GM10248 (cell line): Measurements from ENCODE around the gene PNMT.

Experiments
- CTCF ChIA-PET: fragments of 300-600 bp; sonication (Branson Sonifier 250); formaldehyde crosslinking; extraction: SDS; loops from one replicate; lab custom pipeline; 2021; ENCODE audit warnings: antibody characterized with exemption; lab: Yijun Ruan, JAX
- POLR2A ChIA-PET: fragments of 350-650 bp; sonication (Branson Sonifier 250); formaldehyde crosslinking; extraction: SDS; loops from one replicate; lab custom pipeline; 2020; ENCODE audit warnings: antibody characterized with exemption; lab: Yijun Ruan, JAX
- DNase-seq: peaks from one replicate; pipeline ENCODE4 v3.0.0; 2012; ENCODE audit errors: extremely low spot score
- TF ChIP-seq, protein P1 (sequence below): IDR thresholded peaks from 2 replicates; pipeline ENCODE4 v1.5.1; 2012; ENCODE audit warnings: mild to moderate bottlenecking, low read depth; ENCODE audit errors: extremely low read depth, missing control alignments, control extremely low read depth

PNMT gene

GRCh38 chr17:39658346-39658745 lies 9.9 kb upstream of the PNMT start:
- CTCF ChIA-PET, result interaction anchor here (2.2 kb wide), 1 partner anchor 37 kb away, joined by 10 read pairs; no protein-coding TSS in a partner anchor
- POLR2A ChIA-PET, result no interaction called here
- no peak for DNase-seq
- TF ChIP-seq, protein P1, sequence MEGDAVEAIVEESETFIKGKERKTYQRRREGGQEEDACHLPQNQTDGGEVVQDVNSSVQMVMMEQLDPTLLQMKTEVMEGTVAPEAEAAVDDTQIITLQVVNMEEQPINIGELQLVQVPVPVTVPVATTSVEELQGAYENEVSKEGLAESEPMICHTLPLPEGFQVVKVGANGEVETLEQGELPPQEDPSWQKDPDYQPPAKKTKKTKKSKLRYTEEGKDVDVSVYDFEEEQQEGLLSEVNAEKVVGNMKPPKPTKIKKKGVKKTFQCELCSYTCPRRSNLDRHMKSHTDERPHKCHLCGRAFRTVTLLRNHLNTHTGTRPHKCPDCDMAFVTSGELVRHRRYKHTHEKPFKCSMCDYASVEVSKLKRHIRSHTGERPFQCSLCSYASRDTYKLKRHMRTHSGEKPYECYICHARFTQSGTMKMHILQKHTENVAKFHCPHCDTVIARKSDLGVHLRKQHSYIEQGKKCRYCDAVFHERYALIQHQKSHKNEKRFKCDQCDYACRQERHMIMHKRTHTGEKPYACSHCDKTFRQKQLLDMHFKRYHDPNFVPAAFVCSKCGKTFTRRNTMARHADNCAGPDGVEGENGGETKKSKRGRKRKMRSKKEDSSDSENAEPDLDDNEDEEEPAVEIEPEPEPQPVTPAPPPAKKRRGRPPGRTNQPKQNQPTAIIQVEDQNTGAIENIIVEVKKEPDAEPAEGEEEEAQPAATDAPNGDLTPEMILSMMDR, result no peak

DNA sequence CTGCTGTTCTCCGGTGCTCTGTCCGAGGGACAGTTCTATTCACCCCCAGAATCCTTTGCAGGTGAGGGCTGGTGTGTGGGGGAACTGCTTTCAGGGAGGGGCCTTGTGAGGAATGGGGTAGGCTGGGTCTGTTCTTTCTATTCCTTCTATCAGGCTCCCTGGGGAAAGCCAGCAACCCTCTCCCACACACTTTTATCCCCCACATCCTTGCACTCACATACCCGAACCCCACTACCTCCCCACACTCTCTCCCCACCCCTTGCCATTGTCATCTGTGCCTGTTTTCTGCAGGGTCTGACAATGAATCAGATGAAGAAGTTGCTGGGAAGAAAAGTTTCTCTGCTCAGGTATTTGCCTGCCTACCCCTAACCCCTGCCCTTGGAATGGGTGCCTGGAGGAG lies 9.5 kb upstream of the PNMT start:
- no peak for DNase-seq
- CTCF ChIA-PET, result interaction anchor here (2.2 kb wide), 1 partner anchor 37 kb away, joined by 10 read pairs; no protein-coding TSS in a partner anchor
- TF ChIP-seq, protein P1, result no peak
- POLR2A ChIA-PET, result no interaction called here

DNA sequence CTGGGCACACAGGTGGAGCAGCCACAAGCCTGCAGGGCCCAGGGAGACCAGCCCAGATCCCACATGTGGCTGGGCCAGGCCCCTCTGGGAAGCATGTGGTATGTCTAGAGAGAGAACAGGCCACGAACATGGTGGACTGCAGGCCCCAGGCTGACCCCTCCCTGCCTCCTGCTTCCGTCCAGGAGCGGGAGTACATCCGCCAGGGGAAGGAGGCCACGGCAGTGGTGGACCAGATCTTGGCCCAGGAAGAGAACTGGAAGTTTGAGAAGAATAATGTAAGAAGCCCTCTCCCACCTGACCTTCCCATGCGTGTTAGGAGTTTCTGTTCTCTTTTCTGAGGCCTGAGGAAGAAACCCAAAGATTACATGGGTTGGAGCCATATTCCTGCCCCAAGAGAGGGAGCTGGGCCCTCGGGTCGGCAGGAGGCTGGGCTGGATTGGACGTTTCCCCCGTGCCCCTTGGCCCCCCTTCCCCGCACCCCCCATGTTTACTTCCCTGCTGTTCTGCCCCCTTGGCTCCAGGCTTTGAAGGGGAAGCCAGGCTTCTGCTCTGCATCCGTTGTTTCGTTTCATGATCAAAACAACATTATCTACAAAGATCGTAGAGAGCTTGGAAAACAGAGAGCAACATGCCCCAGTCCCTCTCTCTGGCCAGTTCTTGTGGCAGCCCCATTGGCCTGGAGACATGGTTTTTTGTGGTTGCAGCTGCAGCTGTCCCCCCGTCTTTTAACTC lies 8.8 kb upstream of the PNMT start:
- DNase-seq, result peak; percentile 56
- CTCF ChIA-PET, result interaction anchor here (1.1 to 1.5 kb wide), 4 partner anchors 9 to 37 kb away, joined by 3 to 7 read pairs (median 6); no protein-coding TSS in a partner anchor
- POLR2A ChIA-PET, result interaction anchor here (0.6 kb wide), 1 partner anchor 29 kb away, joined by 5 read pairs; the partner anchor contains the start of gene PGAP3
- TF ChIP-seq, protein P1, result no peak

GRCh38 chr17:39660011-39660360 lies 8.3 kb upstream of the PNMT start:
- TF ChIP-seq, protein P1, result no peak
- CTCF ChIA-PET, result interaction anchor here (1.1 to 1.5 kb wide), 4 partner anchors 9 to 37 kb away, joined by 3 to 7 read pairs (median 6); no protein-coding TSS in a partner anchor
- DNase-seq, result no peak
- POLR2A ChIA-PET, result interaction anchor here (0.6 kb wide), 1 partner anchor 28 kb away, joined by 5 read pairs; the partner anchor contains the start of gene PGAP3

GRCh38 chr17:39660397-39661385 lies 7.6 kb upstream of the PNMT start:
- TF ChIP-seq, protein P1, result no peak
- ChIA-PET POLR2A (no interaction called here), CTCF (interaction anchor here (1.1 to 21.1 kb wide), 5 partner anchors 8 to 39 kb away, joined by 4 to 180 read pairs (median 6); no protein-coding TSS in a partner anchor)
- DNase-seq, result no peak

- TF ChIP-seq, protein P1, result no peak
- DNase-seq, result no peak
- POLR2A ChIA-PET, result no interaction called here
- CTCF ChIA-PET, result interaction anchor here (0.8 to 21.1 kb wide), 5 partner anchors 9 to 40 kb away, joined by 3 to 180 read pairs (median 3); no protein-coding TSS in a partner anchor
Measured at GRCh38 chr17:39661744-39662541, 6.3 kb upstream of the PNMT start.
